ENCODE results near the gene ALPI. TPM values are rescaled to one million over a fixed set of nuclear protein-coding genes. Genes with fewer than 3 reads are reported as not detected.

Gene ALPI
- total and polyA plus RNA-seq, 9 of the 15 experiments (the other 6 are each of a cell fraction or from before 2014, with no cell fraction given), result not detected

GRCh38 chr2:232458051-232458660 is 2.2 kb downstream of the ALPI start:
- Histone ChIP-seq H3K9me3 (replicated peaks; ENCODE audit: control insufficient read depth, insufficient read depth, low read depth, low read length) (no peaks in the 10 kb centered on the region), H3K79me2 (ENCODE audit: control insufficient read depth, insufficient read depth, low read length) (no peaks in the 10 kb centered on the region), H3K9ac (ENCODE audit: insufficient read depth in 1 of 2, low read depth in 2 of 2, low read length in 2 of 2) (no peak overlapping the region), H3K4me3 (no peak overlapping the region), H3K4me2 (ENCODE audit: insufficient read depth, low read length) (no peak overlapping the region), H3K27ac (ENCODE audit: extremely low read depth, low read depth, low read length) (no peak overlapping the region), H3K36me3 (ENCODE audit: control insufficient read depth, insufficient read depth, low read length) (no peaks in the 10 kb centered on the region), H2AFZ (ENCODE audit: low read depth, low read length) (no peak overlapping the region), H3K9me1 (ENCODE audit: control insufficient read depth, insufficient read depth, low read length) (no peaks in the 10 kb centered on the region), H4K20me1 (replicated peaks; ENCODE audit: control insufficient read depth, insufficient read depth, low read length) (no peaks in the 10 kb centered on the region), H3K4me1 (replicated peaks in 1 of 2; ENCODE audit: control insufficient read depth in 2 of 2, insufficient read depth in 2 of 2, low read length in 2 of 2) (peaks cover 0 to 4% of the 10 kb centered on the region in 2 experiments; a peak in 2 of 5 replicates), H3K27me3 (ENCODE audit: control insufficient read depth in 2 of 2, insufficient read depth in 2 of 2, low read length in 2 of 2) (peaks cover 0 to 48% of the 10 kb centered on the region in 2 experiments; a peak in 3 of 5 replicates)
- ChIA-PET CTCF (ENCODE audit: low intra/inter-chr PET ratio) (no interaction called here), POLR2A (no interaction called here)
- peak; percentile 62; the same call in 2 of the 3 replicates for ATAC-seq
- TF ChIP-seq SNRNP70 (optimal IDR thresholded peaks at IDR 0.05; ENCODE audit: low read depth, low read length) (no peak), PHB (CRISPR knock-in tag; IDR thresholded peaks at IDR 0.05) (no peak), ZNF507 (tag; conservative IDR thresholded peaks at IDR 0.05) (no peak), ATF4 (CRISPR knock-in tag; IDR thresholded peaks at IDR 0.05) (no peak), SP2 (IDR thresholded peaks at IDR 0.05; ENCODE audit: extremely low read depth, low read depth, low read length, poor library complexity, severe bottlenecking) (no peak)
- intact Hi-C loops (cut with micrococcal nuclease) (no loop called here), in situ Hi-C loops (cut with MboI) (no loop called here)
- DNase-seq (ENCODE audit: extremely low read depth in 1 of 4, low spot score in 3 of 4), result no peak
- no TSS peak for BruUV-seq (replicated peaks)
- 3% methylated on average over 15 of the region's 25 CpGs for WGBS (ENCODE audit: insufficient coverage, low coverage, missing lambda C conversion rate)
- no peak for FAIRE-seq

Measured in K562 (cell line).